NT2/D1 (cell line): Measurements from ENCODE around the gene IQCK.

ENCODE experiments used
- DNase-seq: peaks from one replicate; pipeline ENCODE4 v3.0.0-alpha.2; 2011; ENCODE audit warnings: low read depth, low spot score
- H3K27me3 ChIP-seq: 2 replicates; pipeline ENCODE4 v1.6.0; 2011; ENCODE audit warnings: mild to moderate bottlenecking; ENCODE audit not compliant: insufficient read length, insufficient read depth
- H3K36me3 ChIP-seq: 2 replicates; pipeline ENCODE4 v1.6.1; 2011; ENCODE audit warnings: mild to moderate bottlenecking, low read length, mixed read lengths; ENCODE audit not compliant: insufficient read depth, insufficient read length
- H3K4me1 ChIP-seq: 2 replicates; pipeline ENCODE4 v1.5.1; 2011; ENCODE audit not compliant: insufficient read depth, insufficient read length
- H3K4me3 ChIP-seq: 2 replicates; pipeline ENCODE4 v1.5.1; 2011; ENCODE audit warnings: low read depth; ENCODE audit not compliant: insufficient read length
- H3K9ac ChIP-seq: 2 replicates; pipeline ENCODE4 v1.6.0; 2011; ENCODE audit warnings: low read depth; ENCODE audit not compliant: insufficient read length
- H3K9me3 ChIP-seq: 2 replicates; pipeline ENCODE4 v1.5.1; 2011; ENCODE audit warnings: mild to moderate bottlenecking, low read length; ENCODE audit not compliant: insufficient read depth
- SUZ12 ChIP-seq: IDR thresholded peaks from 2 replicates; pipeline ENCODE4 v1.6.1; 2011; ENCODE audit not compliant: insufficient read length, insufficient read depth; ENCODE audit errors: extremely low read depth
- YY1 ChIP-seq: IDR thresholded peaks from 2 replicates; pipeline ENCODE4 v1.6.1; 2011; ENCODE audit not compliant: insufficient read length, insufficient read depth
- ZNF274 ChIP-seq: IDR thresholded peaks from 2 replicates; pipeline ENCODE4 v1.6.1; 2011; ENCODE audit warnings: mild to moderate bottlenecking, low read depth, low read length

The IQCK gene

DNA sequence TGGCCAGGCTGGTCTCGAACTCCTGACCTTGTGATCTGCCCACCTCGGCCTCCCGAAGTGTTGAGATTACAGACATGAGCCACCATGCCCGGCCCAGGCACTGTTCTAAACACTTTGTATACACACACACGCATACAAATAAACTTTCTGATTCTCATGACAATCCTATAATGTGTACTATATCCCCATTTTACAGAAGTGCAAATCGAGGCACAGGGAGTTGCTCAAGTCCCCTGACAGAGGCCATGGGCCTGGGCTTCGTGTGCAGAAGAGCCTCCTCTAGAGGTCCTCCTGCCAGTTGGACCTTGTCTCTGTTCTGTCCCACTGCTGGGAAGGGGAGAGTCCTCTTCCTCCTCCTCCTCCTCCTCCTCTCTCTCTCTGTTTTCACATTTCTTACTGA, 176.5 kb downstream of the IQCK start:
- Histone ChIP-seq H3K36me3 (no peaks in the 10 kb centered on the region), H3K4me1 (peaks cover 5% of the 10 kb centered on the region), H3K27me3 (no peaks in the 10 kb centered on the region), H3K4me3 (no peak overlapping the region), H3K9me3 (no peaks in the 10 kb centered on the region), H3K9ac (no peak overlapping the region)
- DNase-seq = no peak
- TF ChIP-seq YY1 = no peak
- no peak for TF ChIP-seq SUZ12
- TF ChIP-seq ZNF274 = no peak

DNA sequence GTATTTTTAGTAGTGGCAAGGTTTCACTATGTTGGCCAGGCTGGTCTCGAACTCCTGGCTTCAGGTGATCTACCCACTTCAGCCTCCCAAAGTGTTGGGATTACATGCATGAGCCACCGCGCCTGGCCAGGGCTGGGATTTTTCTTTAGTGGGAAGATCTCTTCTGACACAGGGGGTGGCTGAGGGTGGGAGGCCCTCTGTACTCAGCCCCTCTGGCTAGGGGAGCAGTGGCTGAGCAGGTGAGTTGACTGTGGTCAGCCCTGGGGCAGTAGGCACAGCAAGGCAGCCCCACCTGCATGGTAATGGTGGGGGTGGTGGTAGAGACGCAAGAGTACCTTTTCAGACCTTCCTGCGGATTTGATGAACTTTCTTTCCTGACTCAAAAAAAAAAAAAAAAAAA, 178.9 kb downstream of the IQCK start:
- no peaks in the 10 kb centered on the region for H3K27me3 ChIP-seq
- peaks cover 5% of the 10 kb centered on the region for H3K4me1 ChIP-seq
- no peak overlapping the region for H3K4me3 ChIP-seq
- H3K36me3 ChIP-seq = no peaks in the 10 kb centered on the region
- H3K9me3 ChIP-seq = no peaks in the 10 kb centered on the region
- no peak for DNase-seq
- TF ChIP-seq YY1 = no peak
- no peak for TF ChIP-seq SUZ12
- no peak for TF ChIP-seq ZNF274
- no peak overlapping the region for H3K9ac ChIP-seq

DNA sequence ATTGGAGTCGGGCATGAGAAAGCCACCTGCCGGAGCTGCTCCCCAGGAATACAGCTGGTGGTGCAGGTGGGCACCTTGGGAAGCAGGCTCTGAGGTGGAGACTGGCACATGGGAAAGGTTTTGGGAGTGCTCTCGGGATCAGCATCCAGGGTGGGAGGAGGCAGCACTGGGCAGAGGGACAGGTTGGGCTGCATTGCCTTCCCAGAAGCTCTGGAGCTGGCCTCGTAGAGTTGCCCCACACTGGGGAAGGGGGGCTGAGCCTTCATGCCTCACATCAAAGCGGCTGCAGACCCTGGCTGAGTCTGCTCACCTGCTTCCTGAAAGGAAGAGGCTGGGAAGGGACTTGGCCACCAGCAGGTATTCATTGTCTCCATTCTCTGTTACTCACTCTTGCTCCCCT, 180.1 kb downstream of the IQCK start:
- H3K9ac ChIP-seq = no peak overlapping the region
- no peaks in the 10 kb centered on the region for H3K9me3 ChIP-seq
- peaks cover 5% of the 10 kb centered on the region for H3K4me1 ChIP-seq
- no peak for TF ChIP-seq SUZ12
- TF ChIP-seq ZNF274 = no peak
- no peak for TF ChIP-seq YY1
- H3K4me3 ChIP-seq = no peak overlapping the region
- no peaks in the 10 kb centered on the region for H3K27me3 ChIP-seq
- DNase-seq = no peak
- H3K36me3 ChIP-seq = no peaks in the 10 kb centered on the region

DNA sequence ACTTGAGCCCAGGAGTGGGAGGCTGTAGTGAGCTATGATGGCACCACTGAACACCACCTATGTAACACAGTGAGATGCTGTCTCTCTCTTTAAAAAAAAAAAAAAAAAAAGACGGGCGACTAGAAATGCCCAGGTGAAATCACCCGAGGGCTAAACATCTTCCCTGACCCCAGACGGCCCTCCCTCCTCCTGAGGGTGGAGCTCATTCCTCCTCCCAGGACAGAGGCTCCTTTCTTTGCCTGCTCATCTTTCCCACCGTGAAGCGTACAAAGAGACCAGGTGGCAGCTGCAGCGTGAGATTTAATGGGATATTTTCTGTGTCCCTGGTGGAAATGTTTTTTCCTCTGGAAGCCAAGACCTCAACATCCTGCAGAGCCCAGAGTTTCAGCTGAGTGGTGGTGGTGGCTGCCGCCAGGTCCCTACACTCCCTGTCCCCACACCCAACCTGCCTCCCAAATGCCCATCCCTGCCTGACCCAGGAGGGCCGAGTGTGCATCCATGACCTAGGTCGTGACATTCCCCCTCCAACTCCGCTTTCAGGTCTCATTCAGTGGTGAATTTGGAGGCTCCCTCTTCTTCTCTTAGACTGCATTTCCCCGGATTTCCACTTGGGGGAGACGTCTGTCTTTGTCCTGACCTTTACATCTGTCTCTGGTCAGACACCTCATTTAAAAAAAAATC, 181.0 kb downstream of the IQCK start:
- TF ChIP-seq SUZ12 = no peak
- TF ChIP-seq YY1 = no peak
- TF ChIP-seq ZNF274 = no peak

DNA sequence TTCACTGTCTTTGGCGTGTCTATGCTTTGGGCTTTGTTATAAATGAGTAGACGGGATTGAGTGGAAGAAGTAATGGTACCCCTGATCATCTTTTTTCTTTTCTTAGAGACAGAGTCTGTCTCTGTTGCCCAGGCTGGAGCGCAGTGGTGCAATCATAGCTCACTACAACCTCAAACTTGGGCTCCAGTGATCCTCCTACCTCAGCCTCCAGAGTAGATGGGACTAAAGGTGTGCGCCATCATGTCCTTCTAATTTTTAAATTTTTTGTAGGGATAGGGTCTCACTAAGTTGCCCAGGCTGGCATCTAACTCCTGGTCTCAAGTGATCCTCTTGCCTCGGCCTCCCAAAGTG, 181.5 kb downstream of the IQCK start:
- Histone ChIP-seq H3K9me3 (no peaks in the 10 kb centered on the region), H3K36me3 (no peaks in the 10 kb centered on the region), H3K27me3 (no peaks in the 10 kb centered on the region), H3K4me3 (no peak overlapping the region), H3K9ac (no peak overlapping the region), H3K4me1 (peaks cover 5% of the 10 kb centered on the region)
- DNase-seq = no peak
- TF ChIP-seq ZNF274 (no peak), YY1 (no peak), SUZ12 (no peak)

More for the DNA sequence above, 181.0 kb downstream of the IQCK start:
- H3K9me3 ChIP-seq = no peaks in the 10 kb centered on the region
- peak overlapping the region; percentile 61 for H3K9ac ChIP-seq
- H3K36me3 ChIP-seq = no peaks in the 10 kb centered on the region
- DNase-seq = no peak
- no peaks in the 10 kb centered on the region for H3K27me3 ChIP-seq
- H3K4me1 ChIP-seq = peaks cover 5% of the 10 kb centered on the region
- peak overlapping the region; percentile 21 for H3K4me3 ChIP-seq

DNA sequence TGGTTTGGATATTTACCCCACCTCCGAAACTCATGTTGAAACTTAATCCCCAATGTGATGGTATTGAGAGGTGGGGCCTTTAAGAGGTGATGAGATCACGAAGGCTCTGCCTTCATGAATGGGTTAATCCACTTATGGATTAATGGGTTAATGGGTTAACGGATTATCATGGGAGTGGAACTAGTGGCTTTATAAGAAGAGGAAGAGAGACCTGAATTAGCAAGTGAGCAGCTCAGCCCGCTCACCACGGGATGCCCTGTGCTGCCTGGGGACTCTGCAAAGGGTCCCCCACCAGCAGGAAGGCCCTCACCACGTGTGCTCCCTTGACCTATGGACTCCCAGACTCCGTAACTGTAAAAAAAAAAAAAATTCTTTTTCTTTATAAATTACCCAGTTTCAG, 183.1 kb downstream of the IQCK start:
- Histone ChIP-seq H3K36me3 (no peaks in the 10 kb centered on the region), H3K4me1 (peaks cover 3% of the 10 kb centered on the region), H3K9me3 (no peaks in the 10 kb centered on the region), H3K27me3 (no peaks in the 10 kb centered on the region), H3K4me3 (no peak overlapping the region), H3K9ac (no peak overlapping the region)
- DNase-seq = no peak
- TF ChIP-seq YY1 (no peak), ZNF274 (no peak), SUZ12 (no peak)

DNA sequence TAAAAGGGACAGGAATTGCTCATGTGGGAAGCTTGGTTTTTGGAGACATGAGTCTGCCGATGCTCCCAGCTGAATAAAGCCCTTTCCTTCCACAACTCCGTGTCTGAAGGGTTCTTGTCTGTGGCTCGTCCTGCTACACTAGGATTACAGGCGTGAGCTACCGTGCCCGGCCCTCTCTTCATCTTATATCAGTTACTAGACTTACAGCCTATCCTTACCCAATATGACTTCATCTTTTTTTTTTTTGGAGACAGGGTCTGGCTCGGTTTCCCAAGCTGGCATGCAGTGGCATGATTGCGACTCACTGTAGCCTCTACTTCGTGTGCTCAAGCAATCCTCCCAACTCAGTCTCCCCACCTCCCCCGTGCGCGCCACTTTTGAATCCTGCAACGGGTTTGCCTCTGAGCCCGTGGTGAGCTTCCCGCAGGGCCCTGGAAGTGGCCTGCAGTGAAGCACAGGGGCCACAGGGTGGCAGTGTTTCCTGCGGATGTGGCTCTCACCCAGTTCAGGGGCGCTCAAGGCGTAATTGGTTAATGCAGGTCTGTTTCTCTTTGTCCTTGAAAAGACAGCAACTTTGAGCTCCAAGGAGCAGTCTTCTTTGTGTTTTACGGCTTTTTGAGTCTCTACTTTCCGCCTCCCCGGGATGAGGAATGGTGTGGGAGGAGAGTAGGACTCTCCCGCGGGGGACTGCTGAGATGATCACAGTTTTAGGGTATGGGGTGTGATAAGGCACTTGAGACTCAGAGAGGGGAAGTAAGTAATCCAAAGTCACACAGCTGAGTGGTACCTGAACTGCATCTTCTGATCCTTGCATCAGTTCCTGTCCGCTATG, 189.3 kb downstream of the IQCK start:
- TF ChIP-seq YY1 (no peak), ZNF274 (no peak), SUZ12 (no peak)
- H3K9me3 ChIP-seq = no peaks in the 10 kb centered on the region
- H3K4me3 ChIP-seq = no peak overlapping the region
- H3K27me3 ChIP-seq = no peaks in the 10 kb centered on the region
- no peaks in the 10 kb centered on the region for H3K36me3 ChIP-seq
- peak; percentile 85 for DNase-seq
- no peaks in the 10 kb centered on the region for H3K4me1 ChIP-seq
- H3K9ac ChIP-seq = peak overlapping the region; percentile 13
